ENCODE measurements around the gene DPEP2.
"Not testable (repeated sequence)": the region's sequence is repeated elsewhere in the genome, so short reads cannot be mapped to it uniquely, and the experiment has no call there.

The DPEP2 gene

GRCh38 chr16:67950335-67950843, 48.9 kb downstream of the DPEP2 start:
- DNase-seq, result no peak

GRCh38 chr16:67949645-67950044, 49.6 kb downstream of the DPEP2 start:
- DNase-seq, result no peak

- no peak for DNase-seq
Observed at GRCh38 chr16:67948015-67948414, 51.3 kb downstream of the DPEP2 start.

GRCh38 chr16:67946966-67947558, 52.2 kb downstream of the DPEP2 start:
- DNase-seq, result no peak

GRCh38 chr16:67946128-67946569, 53.1 kb downstream of the DPEP2 start:
- no peak for DNase-seq

GRCh38 chr16:67945392-67945933, 53.8 kb downstream of the DPEP2 start:
- no peak for DNase-seq

- no peak for DNase-seq
Observed at GRCh38 chr16:67944690-67945391, 54.4 kb downstream of the DPEP2 start.

GRCh38 chr16:67943619-67944504, 55.4 kb downstream of the DPEP2 start, which contains the start of gene LCAT:
LCAT (minus strand) TSS chr16:67944120; CDS start chr16:67944101, 19 bp downstream.
- DNase-seq, result no peak

GRCh38 chr16:67943256-67943618, 56.0 kb downstream of the DPEP2 start:
- DNase-seq, result no peak

GRCh38 chr16:67942510-67943255, 56.6 kb downstream of the DPEP2 start:
- DNase-seq, result no peak

GRCh38 chr16:67942200-67942509, 57.1 kb downstream of the DPEP2 start:
- peak in 2 of 6 experiments; percentile 7 to 16 for DNase-seq

GRCh38 chr16:67941469-67942199, 57.6 kb downstream of the DPEP2 start:
- DNase-seq, result no peak

GRCh38 chr16:67940446-67941089, 58.7 kb downstream of the DPEP2 start:
- DNase-seq, result no peak

GRCh38 chr16:67939507-67940445, 59.5 kb downstream of the DPEP2 start:
- DNase-seq, result peak in 4 of 6 experiments; percentile 27 to 60 (median 40)

GRCh38 chr16:67937713-67938112, 61.6 kb downstream of the DPEP2 start:
- DNase-seq, result not testable (repeated sequence)
